A549 (cell line): ENCODE measurements around the gene TGIF2. TPM values are rescaled to one million over a fixed set of nuclear protein-coding genes. Genes with fewer than 3 reads are reported as not detected.

Experiments used
- ATAC-seq, 2 experiments: fragments of 200-7000 bp in 1 of 2; fragments of >200 bp in 1 of 2; cut with Nextera tagmentation in 1 of 2; cut with Tn5 transposase in 1 of 2; 3 replicates each; pipeline versions ENCODE4 v1.8.0 to v1.9.1; 2018 to 2020; ENCODE audit warnings: mild to moderate bottlenecking in 1 of 2, moderate library complexity in 1 of 2
- CTCF ChIA-PET: fragments of 300-600 bp; sonication (Branson Sonifier 250); formaldehyde crosslinking; extraction: SDS; loops from one replicate; lab custom pipeline; 2021; ENCODE audit warnings: antibody characterized with exemption, inconsistent platforms; lab: Yijun Ruan, JAX
- POLR2A ChIA-PET: fragments of 350-600 bp; formaldehyde crosslinking; extraction: SDS; loops from one replicate; lab custom pipeline; 2021; ENCODE audit warnings: antibody characterized with exemption, inconsistent platforms; lab: Yijun Ruan, JAX
- DNase-seq, 2 experiments: peaks; one replicate each; pipeline versions ENCODE4 v3.0.0 to v3.0.0-alpha.2; 2011 to 2016; ENCODE audit warnings: low read depth in 1 of 2, low spot score in 1 of 2
- FAIRE-seq: peaks from 2 replicates; lab custom pipeline; 2011; peaks lifted over from hg19 to GRCh38; lab: Jason Lieb, UNC
- H3K27ac ChIP-seq, 2 experiments: fragments of >200 bp; sonication (Bioruptor Twin); formaldehyde crosslinking; 3 replicates each; pipeline ENCODE4 v1.5.1; 2016 to 2017
- H3K4me1 ChIP-seq: fragments of >200 bp; sonication (Bioruptor Twin); formaldehyde crosslinking; 3 replicates; pipeline ENCODE4 v1.6.1; 2016
- H3K4me2 ChIP-seq: fragments of >200 bp; sonication (Bioruptor Twin); formaldehyde crosslinking; 3 replicates; pipeline ENCODE4 v1.6.1; 2016
- H3K4me3 ChIP-seq: fragments of >200 bp; sonication (Bioruptor Twin); formaldehyde crosslinking; 3 replicates; pipeline ENCODE4 v1.5.1; 2016
- H3K9me3 ChIP-seq: fragments of >200 bp; sonication (Bioruptor Twin); formaldehyde crosslinking; 3 replicates; pipeline ENCODE4 v1.6.1; 2016
- BHLHE40 ChIP-seq: IDR thresholded peaks from 2 replicates; pipeline ENCODE4 v1.6.1; 2012; ENCODE audit warnings: low read depth, low read length, inconsistent platforms
- CBX8 ChIP-seq: fragments of 200-600 bp; sonication (generic); IDR thresholded peaks from 2 replicates; pipeline ENCODE4 v1.6.1; 2016
- CHD4 ChIP-seq: fragments of 200-600 bp; sonication (generic); IDR thresholded peaks from 2 replicates; pipeline ENCODE4 v1.6.1; 2016; ENCODE audit warnings: antibody characterized with exemption, mild to moderate bottlenecking, borderline replicate concordance
- EHMT2 ChIP-seq: fragments of 200-600 bp; sonication (generic); IDR thresholded peaks from 2 replicates; pipeline ENCODE4 v1.6.1; 2016; ENCODE audit warnings: antibody characterized with exemption, low read depth, mild to moderate bottlenecking, moderate library complexity
- HOXB13 ChIP-seq: fragments of 250-450 bp; sonication (Bioruptor Pico); IDR thresholded peaks from 2 replicates; pipeline ENCODE4 v1.5.0; 2020; ENCODE audit warnings: low read depth, mild to moderate bottlenecking, moderate library complexity
- MAFK ChIP-seq: fragments of 450-650 bp; IDR thresholded peaks from 2 replicates; pipeline ENCODE4 v1.6.1; 2014; ENCODE audit not compliant: partially characterized antibody
- MAZ ChIP-seq: fragments of 150-350 bp; IDR thresholded peaks from 2 replicates; pipeline ENCODE4 v1.6.1; 2014; ENCODE audit warnings: antibody characterized with exemption, low read depth, low read length, borderline replicate concordance
- NFE2L2 ChIP-seq: fragments of 150-350 bp; conservative IDR thresholded peaks from 2 replicates; pipeline ENCODE4 v1.6.1; 2014; ENCODE audit warnings: low read length
- NR3C1 ChIP-seq: fragments of >200 bp; sonication (Bioruptor Twin); formaldehyde crosslinking; IDR thresholded peaks from 3 replicates; pipeline ENCODE4 v1.6.1; 2017
- POLR2AphosphoS2 ChIP-seq: conservative IDR thresholded peaks from 2 replicates; pipeline ENCODE4 v1.6.1; 2012; ENCODE audit warnings: low read length, improper control_type of control experiment, inconsistent platforms
- RARB ChIP-seq: fragments of 250-450 bp; sonication (Bioruptor Pico); IDR thresholded peaks from 2 replicates; pipeline ENCODE4 v1.8.0; 2021; ENCODE audit warnings: mild to moderate bottlenecking, moderate library complexity
- RFX5 ChIP-seq: fragments of 450-650 bp; IDR thresholded peaks from 2 replicates; pipeline ENCODE4 v1.7.1; 2014; ENCODE audit warnings: antibody characterized with exemption, mild to moderate bottlenecking, moderate library complexity
- TP53 ChIP-seq: fragments of 250-450 bp; sonication (Bioruptor Pico); IDR thresholded peaks from 2 replicates; pipeline ENCODE4 v1.5.0; 2021; ENCODE audit warnings: mild to moderate bottlenecking, moderate library complexity
- ZSCAN20 ChIP-seq: fragments of 250-450 bp; sonication (Bioruptor Pico); IDR thresholded peaks from 2 replicates; pipeline ENCODE4 v1.8.0; 2022; ENCODE audit warnings: mild to moderate bottlenecking, moderate library complexity
- WGBS: methylation state at CpG from one replicate; pipeline ENCODE4 v1.1.6; 2017; ENCODE audit errors: missing lambda C conversion rate; 5-methylcytosine and 5-hydroxymethylcytosine counted together
- polyA plus RNA-seq, 4 experiments: library from polyadenylated mRNA; depleted of rRNA in 3 of 4; stranded (reverse); fragments of >200 nt; fragmentation: RNase III in 1 of 4; extraction: RNeasy Plus Mini Kit Qiagen cat#74134 plus additional on column Dnase treatment in 1 of 4; gene quantifications; 2 replicates in 3 of 4; 3 replicates in 1 of 4; pipeline ENCODE4 v1.2.3, GENCODE V29; 2011 to 2017
- TF ChIP-seq, protein P1 (sequence below): fragments of >200 bp; sonication (Bioruptor Twin); formaldehyde crosslinking; IDR thresholded peaks from 2 replicates; pipeline ENCODE4 v1.6.1; 2016
- TF ChIP-seq, protein P2 (sequence below): fragments of 200-600 bp; sonication (generic); IDR thresholded peaks from 2 replicates; pipeline ENCODE4 v1.6.1; 2016; ENCODE audit warnings: antibody characterized with exemption, mild to moderate bottlenecking, moderate library complexity
- TF ChIP-seq, protein P3 (sequence below): fragments of >200 bp; sonication (Bioruptor Twin); formaldehyde crosslinking; IDR thresholded peaks from 3 replicates; pipeline ENCODE4 v1.6.1; 2016
- TF ChIP-seq, protein P4 (sequence below): IDR thresholded peaks from 2 replicates; pipeline ENCODE4 v1.6.1; 2012
- TF ChIP-seq, protein P5 (sequence below): fragments of 250-450 bp; sonication (Bioruptor Pico); IDR thresholded peaks from 2 replicates; pipeline ENCODE4 v1.5.0; 2021; ENCODE audit warnings: mild to moderate bottlenecking, moderate library complexity, borderline replicate concordance
- TF ChIP-seq, protein P6 (sequence below): IDR thresholded peaks from 2 replicates; pipeline ENCODE4 v1.6.1; 2012; ENCODE audit warnings: low read depth, borderline replicate concordance

The TGIF2 gene
- polyA plus RNA-seq, 2 of the 4 experiments (the other 2 are of a cell fraction) = 4.1 to 5.1 TPM

DNA sequence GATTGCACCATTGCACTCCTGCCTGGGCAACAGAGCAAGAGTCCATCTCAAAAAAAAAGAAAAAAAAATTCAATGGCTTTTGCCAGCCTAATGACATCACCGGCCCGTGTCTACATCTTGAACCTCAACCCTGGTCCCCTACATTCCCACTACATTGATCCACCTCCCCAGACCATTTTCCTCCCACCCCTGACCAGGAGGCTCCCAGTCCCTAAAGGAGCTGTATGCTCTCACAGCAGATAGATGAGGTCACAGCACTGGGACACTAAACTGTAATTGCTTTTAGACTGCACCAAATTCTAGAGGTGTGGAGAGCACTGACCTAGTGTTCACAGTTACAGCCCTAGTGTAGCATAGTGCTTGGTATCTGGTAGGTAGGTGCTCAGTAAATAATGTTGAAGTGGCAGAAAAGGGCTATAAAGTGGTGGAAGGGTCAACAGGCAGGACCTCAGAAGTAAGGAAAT, 10.7 kb downstream of the TGIF2 start:
- DNase-seq (no peak), ATAC-seq (no peak), FAIRE-seq (no peak)
- Histone ChIP-seq H3K4me1 (no peaks in the 10 kb centered on the region), H3K27ac (no peak overlapping the region), H3K4me3 (no peak overlapping the region), H3K9me3 (no peaks in the 10 kb centered on the region), H3K4me2 (no peak overlapping the region)
- WGBS = 84% methylated on average over 2 of the region's 2 CpGs
- ChIA-PET POLR2A (no interaction called here), CTCF (interaction anchor here (0.7 to 9.0 kb wide), 2 partner anchors 11 to 21 kb away, joined by 3 to 54 read pairs; partner anchors contain the start of genes RAB5IF and TGIF2)
- TF ChIP-seq, protein P1, sequence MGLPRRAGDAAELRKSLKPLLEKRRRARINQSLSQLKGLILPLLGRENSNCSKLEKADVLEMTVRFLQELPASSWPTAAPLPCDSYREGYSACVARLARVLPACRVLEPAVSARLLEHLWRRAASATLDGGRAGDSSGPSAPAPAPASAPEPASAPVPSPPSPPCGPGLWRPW = no peak

DNA sequence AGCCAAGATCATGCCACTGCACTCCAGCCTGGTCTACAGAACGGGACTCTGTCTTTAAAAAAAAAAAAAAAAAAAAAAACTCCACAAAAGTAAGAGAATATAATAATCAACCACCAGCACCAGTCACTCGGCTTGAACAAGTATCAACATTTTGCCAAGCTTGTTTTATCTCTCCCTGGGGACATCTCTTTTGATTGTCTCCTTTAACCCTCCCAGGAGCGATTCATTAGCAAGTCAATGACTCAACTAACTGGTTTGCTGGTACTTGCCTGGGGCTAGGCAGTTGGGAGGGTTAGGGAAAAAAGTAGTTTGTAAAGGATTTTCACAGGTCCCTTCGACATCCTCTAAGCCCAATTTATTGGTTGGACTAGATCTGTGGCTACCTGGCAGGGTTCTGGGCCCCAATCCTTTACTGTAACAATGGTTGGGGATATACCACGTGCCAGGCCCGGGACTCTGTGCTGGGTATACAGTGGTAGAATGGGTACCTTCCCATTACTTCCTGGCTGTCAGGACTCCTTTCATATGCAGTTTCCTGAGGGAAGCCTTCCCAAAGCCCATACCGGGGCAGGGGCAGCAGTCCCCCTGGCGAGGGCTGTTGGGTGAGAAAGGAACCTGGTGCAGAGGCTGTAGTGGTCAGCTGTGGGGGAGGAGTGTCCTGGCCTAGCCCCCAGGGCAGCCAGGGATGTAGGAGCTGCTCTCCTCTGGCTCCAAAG, 12.2 kb downstream of the TGIF2 start:
- no peaks in the 10 kb centered on the region for H3K4me1 ChIP-seq
- no peak overlapping the region for H3K4me3 ChIP-seq
- TF ChIP-seq EHMT2 (no peak), ZSCAN20 (no peak), TP53 (no peak), NR3C1 (no peak), NFE2L2 (no peak), CHD4 (no peak), HOXB13 (CRISPR knock-in tag) (no peak), POLR2AphosphoS2 (no peak), RARB (CRISPR knock-in tag) (no peak), MAFK (no peak), MAZ (no peak), RFX5 (no peak), BHLHE40 (no peak), CBX8 (no peak)
- TF ChIP-seq, protein P2, sequence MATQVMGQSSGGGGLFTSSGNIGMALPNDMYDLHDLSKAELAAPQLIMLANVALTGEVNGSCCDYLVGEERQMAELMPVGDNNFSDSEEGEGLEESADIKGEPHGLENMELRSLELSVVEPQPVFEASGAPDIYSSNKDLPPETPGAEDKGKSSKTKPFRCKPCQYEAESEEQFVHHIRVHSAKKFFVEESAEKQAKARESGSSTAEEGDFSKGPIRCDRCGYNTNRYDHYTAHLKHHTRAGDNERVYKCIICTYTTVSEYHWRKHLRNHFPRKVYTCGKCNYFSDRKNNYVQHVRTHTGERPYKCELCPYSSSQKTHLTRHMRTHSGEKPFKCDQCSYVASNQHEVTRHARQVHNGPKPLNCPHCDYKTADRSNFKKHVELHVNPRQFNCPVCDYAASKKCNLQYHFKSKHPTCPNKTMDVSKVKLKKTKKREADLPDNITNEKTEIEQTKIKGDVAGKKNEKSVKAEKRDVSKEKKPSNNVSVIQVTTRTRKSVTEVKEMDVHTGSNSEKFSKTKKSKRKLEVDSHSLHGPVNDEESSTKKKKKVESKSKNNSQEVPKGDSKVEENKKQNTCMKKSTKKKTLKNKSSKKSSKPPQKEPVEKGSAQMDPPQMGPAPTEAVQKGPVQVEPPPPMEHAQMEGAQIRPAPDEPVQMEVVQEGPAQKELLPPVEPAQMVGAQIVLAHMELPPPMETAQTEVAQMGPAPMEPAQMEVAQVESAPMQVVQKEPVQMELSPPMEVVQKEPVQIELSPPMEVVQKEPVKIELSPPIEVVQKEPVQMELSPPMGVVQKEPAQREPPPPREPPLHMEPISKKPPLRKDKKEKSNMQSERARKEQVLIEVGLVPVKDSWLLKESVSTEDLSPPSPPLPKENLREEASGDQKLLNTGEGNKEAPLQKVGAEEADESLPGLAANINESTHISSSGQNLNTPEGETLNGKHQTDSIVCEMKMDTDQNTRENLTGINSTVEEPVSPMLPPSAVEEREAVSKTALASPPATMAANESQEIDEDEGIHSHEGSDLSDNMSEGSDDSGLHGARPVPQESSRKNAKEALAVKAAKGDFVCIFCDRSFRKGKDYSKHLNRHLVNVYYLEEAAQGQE = no peak
- TF ChIP-seq, protein P3, sequence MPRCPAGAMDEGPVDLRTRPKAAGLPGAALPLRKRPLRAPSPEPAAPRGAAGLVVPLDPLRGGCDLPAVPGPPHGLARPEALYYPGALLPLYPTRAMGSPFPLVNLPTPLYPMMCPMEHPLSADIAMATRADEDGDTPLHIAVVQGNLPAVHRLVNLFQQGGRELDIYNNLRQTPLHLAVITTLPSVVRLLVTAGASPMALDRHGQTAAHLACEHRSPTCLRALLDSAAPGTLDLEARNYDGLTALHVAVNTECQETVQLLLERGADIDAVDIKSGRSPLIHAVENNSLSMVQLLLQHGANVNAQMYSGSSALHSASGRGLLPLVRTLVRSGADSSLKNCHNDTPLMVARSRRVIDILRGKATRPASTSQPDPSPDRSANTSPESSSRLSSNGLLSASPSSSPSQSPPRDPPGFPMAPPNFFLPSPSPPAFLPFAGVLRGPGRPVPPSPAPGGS = no peak
- TF ChIP-seq, protein P4, sequence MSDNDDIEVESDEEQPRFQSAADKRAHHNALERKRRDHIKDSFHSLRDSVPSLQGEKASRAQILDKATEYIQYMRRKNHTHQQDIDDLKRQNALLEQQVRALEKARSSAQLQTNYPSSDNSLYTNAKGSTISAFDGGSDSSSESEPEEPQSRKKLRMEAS = no peak
- TF ChIP-seq, protein P5, sequence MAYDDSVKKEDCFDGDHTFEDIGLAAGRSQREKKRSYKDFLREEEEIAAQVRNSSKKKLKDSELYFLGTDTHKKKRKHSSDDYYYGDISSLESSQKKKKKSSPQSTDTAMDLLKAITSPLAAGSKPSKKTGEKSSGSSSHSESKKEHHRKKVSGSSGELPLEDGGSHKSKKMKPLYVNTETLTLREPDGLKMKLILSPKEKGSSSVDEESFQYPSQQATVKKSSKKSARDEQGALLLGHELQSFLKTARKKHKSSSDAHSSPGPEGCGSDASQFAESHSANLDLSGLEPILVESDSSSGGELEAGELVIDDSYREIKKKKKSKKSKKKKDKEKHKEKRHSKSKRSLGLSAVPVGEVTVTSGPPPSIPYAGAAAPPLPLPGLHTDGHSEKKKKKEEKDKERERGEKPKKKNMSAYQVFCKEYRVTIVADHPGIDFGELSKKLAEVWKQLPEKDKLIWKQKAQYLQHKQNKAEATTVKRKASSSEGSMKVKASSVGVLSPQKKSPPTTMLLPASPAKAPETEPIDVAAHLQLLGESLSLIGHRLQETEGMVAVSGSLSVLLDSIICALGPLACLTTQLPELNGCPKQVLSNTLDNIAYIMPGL = no peak
- TF ChIP-seq, protein P6, sequence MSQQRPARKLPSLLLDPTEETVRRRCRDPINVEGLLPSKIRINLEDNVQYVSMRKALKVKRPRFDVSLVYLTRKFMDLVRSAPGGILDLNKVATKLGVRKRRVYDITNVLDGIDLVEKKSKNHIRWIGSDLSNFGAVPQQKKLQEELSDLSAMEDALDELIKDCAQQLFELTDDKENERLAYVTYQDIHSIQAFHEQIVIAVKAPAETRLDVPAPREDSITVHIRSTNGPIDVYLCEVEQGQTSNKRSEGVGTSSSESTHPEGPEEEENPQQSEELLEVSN = no peak
- TF ChIP-seq, protein P1 = no peak
- ChIA-PET CTCF (interaction anchor here (0.6 to 9.0 kb wide), 5 partner anchors 9 to 168 kb away, joined by 3 to 54 read pairs (median 3); partner anchors contain the start of gene RAB5IF), POLR2A (no interaction called here)
- no peak overlapping the region for H3K27ac ChIP-seq
- WGBS = 64% methylated on average over 8 of the region's 8 CpGs
- DNase-seq = no peak
- H3K9me3 ChIP-seq = no peaks in the 10 kb centered on the region
- no peak for ATAC-seq
- FAIRE-seq = no peak
- H3K4me2 ChIP-seq = no peak overlapping the region
